ENCODE results near the gene IQGAP1. TPM values are rescaled to one million over a fixed set of nuclear protein-coding genes. Genes with fewer than 3 reads are reported as not detected.

IQGAP1 gene
- total and polyA plus RNA-seq, 4 donors, result 83.0 to 396 (median 189) TPM

- no peaks in the 10 kb centered on the region for H3K27me3 ChIP-seq (ENCODE audit: control insufficient read depth in 3 of 3, insufficient read depth in 3 of 3, low read length in 2 of 3)
- no peaks in the 10 kb centered on the region for H3K36me3 ChIP-seq (ENCODE audit: control insufficient read depth in 4 of 4, insufficient read depth in 4 of 4, low read length in 4 of 4)
- peaks cover 0 to 5% (median 0%) of the 10 kb centered on the region in 5 donors for H3K4me1 ChIP-seq (ENCODE audit: control insufficient read depth in 5 of 5, insufficient read depth in 5 of 5, low read length in 5 of 5)
- no peak overlapping the region for H3K4me3 ChIP-seq
- DNase-seq (no peak), ATAC-seq (ENCODE audit: insufficient read depth, low FRiP score) (no peak)
- no peak overlapping the region for H3K9ac ChIP-seq (ENCODE audit: insufficient read depth in 1 of 2, low read length in 2 of 2)
- H3K27ac ChIP-seq (ENCODE audit: low read depth in 1 of 2, low read length in 1 of 2), result no peak overlapping the region
- H3K9me3 ChIP-seq (ENCODE audit: control insufficient read depth in 4 of 4, insufficient read depth in 3 of 4, low read length in 3 of 4), result peaks cover 0 to 11% (median 0%) of the 10 kb centered on the region in 4 donors
- TF ChIP-seq CTCF (IDR thresholded peaks at IDR 0.05; ENCODE audit: control extremely low read depth, extremely low read depth), result no peak
Observed at GRCh38 chr15:90381515-90381914, 6.5 kb upstream of the IQGAP1 start.

DNA sequence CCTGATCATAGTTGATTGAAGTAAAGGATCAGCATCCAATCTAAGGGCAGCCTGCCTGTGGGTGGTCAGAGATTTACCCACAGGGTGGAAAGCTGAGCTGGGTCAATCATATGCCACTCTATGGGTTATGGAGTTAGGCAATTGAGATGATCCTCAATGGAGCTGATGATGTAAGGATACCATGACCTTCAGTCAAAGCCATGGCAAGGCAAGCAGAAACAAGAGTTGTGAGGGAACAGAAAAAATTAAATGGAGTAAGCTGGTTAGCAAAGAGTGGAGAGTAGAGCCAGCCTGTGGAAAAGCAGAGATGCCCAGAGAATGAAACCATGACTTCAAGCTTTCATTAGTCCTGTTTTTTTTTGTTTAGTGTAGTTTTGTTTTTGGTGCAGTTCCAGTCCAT is 5.7 kb upstream of the IQGAP1 start:
- no peak overlapping the region for H3K9ac ChIP-seq (ENCODE audit: insufficient read depth in 1 of 2, low read length in 2 of 2)
- H3K9me3 ChIP-seq (ENCODE audit: control insufficient read depth in 4 of 4, insufficient read depth in 3 of 4, low read length in 3 of 4), result peaks cover 0 to 11% (median 0%) of the 10 kb centered on the region in 4 donors
- no peaks in the 10 kb centered on the region for H3K36me3 ChIP-seq (ENCODE audit: control insufficient read depth in 4 of 4, insufficient read depth in 4 of 4, low read length in 4 of 4)
- no peak for DNase-seq
- H3K27me3 ChIP-seq (ENCODE audit: control insufficient read depth in 3 of 3, insufficient read depth in 3 of 3, low read length in 2 of 3), result no peaks in the 10 kb centered on the region
- no peak overlapping the region for H3K4me3 ChIP-seq
- no peak overlapping the region for H3K27ac ChIP-seq (ENCODE audit: low read depth in 1 of 2, low read length in 1 of 2)
- peaks cover 0 to 2% (median 0%) of the 10 kb centered on the region in 5 donors for H3K4me1 ChIP-seq (ENCODE audit: control insufficient read depth in 5 of 5, insufficient read depth in 5 of 5, low read length in 5 of 5)
- TF ChIP-seq CTCF (IDR thresholded peaks at IDR 0.05; ENCODE audit: control extremely low read depth, extremely low read depth), result no peak
- ATAC-seq (ENCODE audit: insufficient read depth, low FRiP score), result no peak

GRCh38 chr15:90386221-90386620 is 1.8 kb upstream of the IQGAP1 start:
- Histone ChIP-seq H3K27me3 (ENCODE audit: control insufficient read depth in 3 of 3, insufficient read depth in 3 of 3, low read length in 2 of 3) (no peaks in the 10 kb centered on the region), H3K4me3 (no peak overlapping the region), H3K9ac (ENCODE audit: insufficient read depth in 1 of 2, low read length in 2 of 2) (no peak overlapping the region), H3K9me3 (ENCODE audit: control insufficient read depth in 4 of 4, insufficient read depth in 3 of 4, low read length in 3 of 4) (no peaks in the 10 kb centered on the region), H3K4me1 (ENCODE audit: control insufficient read depth in 5 of 5, insufficient read depth in 5 of 5, low read length in 5 of 5) (peaks cover 3 to 17% (median 10%) of the 10 kb centered on the region in 5 donors), H3K27ac (ENCODE audit: low read depth in 1 of 2, low read length in 1 of 2) (no peak overlapping the region), H3K36me3 (ENCODE audit: control insufficient read depth in 4 of 4, insufficient read depth in 4 of 4, low read length in 4 of 4) (peaks cover 0 to 5% (median 2%) of the 10 kb centered on the region in 4 donors)
- DNase-seq (no peak), ATAC-seq (ENCODE audit: insufficient read depth, low FRiP score) (no peak)
- no peak for TF ChIP-seq CTCF (IDR thresholded peaks at IDR 0.05; ENCODE audit: control extremely low read depth, extremely low read depth)
- 73 to 84% methylated on average over 2 of the region's 2 CpGs for WGBS, 2 donors

Measured in lung (tissue), 12 donors.